GM12873 (cell line): ENCODE measurements around the gene NUDT22.

Experiments used
- TF ChIP-seq, protein P1 (sequence below): IDR thresholded peaks from 2 replicates; pipeline ENCODE4 v1.5.1; 2012; ENCODE audit warnings: low read depth, mild to moderate bottlenecking, moderate library complexity, low read length, control low read depth; ENCODE audit not compliant: insufficient read depth; ENCODE audit errors: missing control alignments

The NUDT22 gene

DNA sequence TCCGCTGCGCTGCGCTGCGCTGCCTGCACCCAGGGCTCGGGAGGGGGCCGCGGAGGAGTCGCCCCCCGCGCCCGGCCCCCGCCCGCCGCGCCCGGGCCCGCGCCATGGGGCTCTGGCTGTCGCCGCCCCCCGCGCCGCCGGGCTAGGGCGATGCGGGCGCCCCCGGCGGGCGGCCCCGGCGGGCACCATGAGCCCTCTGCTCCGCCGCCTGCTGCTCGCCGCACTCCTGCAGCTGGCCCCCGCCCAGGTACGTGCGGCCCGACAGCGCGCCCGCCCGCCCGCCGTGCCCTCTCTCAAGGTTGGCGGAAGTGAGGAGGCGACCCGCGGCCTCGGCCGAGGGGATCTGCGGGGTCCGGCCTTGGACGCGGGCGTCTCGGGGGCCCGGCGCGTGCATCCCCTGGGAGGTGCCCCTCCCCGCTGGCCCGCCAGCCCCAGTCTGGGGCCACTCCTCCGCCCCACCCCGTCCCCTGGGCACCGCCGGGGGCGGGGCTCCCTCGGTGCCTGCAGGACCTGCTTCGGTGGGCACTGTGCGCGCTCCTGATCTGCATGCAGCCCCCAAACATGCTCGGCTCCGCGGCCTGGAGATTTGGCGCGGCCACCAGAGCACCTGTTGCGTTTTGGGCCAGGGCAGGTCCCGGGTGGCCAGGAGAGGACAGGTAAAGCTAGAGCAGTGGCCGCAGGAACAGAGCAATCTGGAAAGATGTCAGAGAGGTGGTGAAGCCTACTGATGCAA is 8.7 kb downstream of the NUDT22 start:
- TF ChIP-seq, protein P1, sequence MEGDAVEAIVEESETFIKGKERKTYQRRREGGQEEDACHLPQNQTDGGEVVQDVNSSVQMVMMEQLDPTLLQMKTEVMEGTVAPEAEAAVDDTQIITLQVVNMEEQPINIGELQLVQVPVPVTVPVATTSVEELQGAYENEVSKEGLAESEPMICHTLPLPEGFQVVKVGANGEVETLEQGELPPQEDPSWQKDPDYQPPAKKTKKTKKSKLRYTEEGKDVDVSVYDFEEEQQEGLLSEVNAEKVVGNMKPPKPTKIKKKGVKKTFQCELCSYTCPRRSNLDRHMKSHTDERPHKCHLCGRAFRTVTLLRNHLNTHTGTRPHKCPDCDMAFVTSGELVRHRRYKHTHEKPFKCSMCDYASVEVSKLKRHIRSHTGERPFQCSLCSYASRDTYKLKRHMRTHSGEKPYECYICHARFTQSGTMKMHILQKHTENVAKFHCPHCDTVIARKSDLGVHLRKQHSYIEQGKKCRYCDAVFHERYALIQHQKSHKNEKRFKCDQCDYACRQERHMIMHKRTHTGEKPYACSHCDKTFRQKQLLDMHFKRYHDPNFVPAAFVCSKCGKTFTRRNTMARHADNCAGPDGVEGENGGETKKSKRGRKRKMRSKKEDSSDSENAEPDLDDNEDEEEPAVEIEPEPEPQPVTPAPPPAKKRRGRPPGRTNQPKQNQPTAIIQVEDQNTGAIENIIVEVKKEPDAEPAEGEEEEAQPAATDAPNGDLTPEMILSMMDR = no peak

DNA sequence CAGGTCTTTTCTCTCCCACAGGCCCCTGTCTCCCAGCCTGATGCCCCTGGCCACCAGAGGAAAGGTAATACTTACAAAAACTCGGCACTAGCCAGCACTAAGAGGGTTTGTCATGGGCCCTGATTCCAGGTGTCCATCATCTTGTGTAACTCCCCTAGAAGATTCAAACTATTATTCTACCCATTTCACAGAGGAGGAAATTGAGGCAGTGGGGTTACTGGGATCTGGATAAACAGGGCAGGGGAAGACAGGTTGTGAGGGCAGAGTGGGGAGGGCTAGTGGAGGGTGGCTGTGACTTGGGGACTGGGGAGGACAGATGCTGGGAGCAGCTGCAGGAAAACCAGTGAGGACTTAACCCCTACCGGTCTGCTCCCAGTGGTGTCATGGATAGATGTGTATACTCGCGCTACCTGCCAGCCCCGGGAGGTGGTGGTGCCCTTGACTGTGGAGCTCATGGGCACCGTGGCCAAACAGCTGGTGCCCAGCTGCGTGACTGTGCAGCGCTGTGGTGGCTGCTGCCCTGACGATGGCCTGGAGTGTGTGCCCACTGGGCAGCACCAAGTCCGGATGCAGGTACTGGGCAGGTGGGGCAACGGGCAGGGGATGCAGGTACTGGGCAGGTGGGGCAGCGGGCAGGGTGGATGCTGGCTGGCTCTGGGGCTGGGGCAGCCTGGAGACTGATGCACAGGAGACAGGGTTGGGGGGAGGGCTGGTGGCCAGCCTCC is 9.5 kb downstream of the NUDT22 start:
- TF ChIP-seq, protein P1 = no peak

DNA sequence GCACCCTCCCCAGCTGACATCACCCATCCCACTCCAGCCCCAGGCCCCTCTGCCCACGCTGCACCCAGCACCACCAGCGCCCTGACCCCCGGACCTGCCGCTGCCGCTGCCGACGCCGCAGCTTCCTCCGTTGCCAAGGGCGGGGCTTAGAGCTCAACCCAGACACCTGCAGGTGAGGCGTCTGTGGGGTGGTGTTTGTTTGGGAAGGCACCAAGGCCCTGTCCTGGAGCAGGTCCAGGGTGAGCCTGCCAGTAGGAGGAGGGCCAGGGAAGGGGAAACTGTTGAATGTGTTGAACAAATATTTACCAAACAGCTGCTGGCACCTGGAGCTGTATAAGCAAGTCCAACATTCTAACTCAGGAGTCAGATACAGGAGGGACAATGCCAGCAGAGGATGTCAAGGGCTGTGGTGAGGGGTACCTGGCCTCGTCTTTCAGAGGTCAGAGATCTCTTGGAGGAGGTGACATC is 11.4 kb downstream of the NUDT22 start:
- TF ChIP-seq, protein P1 = no peak

DNA sequence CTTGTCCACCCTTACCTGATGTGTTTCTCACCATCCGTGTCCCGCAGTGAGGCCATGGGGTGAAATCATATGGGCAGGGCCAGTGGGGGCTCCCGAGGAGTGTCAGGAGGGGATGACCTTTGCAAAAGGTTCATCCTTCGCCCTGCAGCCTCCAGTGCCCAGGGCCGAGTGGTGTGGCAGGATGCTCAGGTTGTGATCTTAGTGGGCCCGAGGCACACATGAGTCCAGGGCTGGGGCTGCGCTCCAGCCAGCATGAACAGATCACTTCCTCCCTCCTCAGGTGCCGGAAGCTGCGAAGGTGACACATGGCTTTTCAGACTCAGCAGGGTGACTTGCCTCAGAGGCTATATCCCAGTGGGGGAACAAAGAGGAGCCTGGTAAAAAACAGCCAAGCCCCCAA is 12.0 kb downstream of the NUDT22 start:
- TF ChIP-seq, protein P1 = no peak

DNA sequence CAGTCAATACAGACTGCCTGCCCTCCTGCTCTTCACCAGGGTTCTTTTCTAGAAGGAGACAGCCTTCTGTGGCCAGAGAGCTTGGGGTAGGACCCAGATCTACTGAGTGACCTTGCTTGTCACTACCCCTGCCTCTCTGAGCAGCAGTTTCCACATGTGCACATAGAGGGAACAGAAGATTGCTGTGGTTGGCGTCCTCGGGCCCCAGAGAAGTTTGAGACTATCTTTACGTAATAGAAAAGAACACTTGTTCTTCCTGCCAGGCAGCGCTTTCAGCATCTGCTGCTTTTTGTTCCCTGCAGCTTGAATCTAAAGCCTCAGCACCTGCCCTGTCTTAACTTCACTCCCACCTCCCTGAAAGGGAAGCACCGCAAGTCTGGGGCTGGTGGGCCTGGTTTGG is 12.9 kb downstream of the NUDT22 start:
- TF ChIP-seq, protein P1 = no peak

DNA sequence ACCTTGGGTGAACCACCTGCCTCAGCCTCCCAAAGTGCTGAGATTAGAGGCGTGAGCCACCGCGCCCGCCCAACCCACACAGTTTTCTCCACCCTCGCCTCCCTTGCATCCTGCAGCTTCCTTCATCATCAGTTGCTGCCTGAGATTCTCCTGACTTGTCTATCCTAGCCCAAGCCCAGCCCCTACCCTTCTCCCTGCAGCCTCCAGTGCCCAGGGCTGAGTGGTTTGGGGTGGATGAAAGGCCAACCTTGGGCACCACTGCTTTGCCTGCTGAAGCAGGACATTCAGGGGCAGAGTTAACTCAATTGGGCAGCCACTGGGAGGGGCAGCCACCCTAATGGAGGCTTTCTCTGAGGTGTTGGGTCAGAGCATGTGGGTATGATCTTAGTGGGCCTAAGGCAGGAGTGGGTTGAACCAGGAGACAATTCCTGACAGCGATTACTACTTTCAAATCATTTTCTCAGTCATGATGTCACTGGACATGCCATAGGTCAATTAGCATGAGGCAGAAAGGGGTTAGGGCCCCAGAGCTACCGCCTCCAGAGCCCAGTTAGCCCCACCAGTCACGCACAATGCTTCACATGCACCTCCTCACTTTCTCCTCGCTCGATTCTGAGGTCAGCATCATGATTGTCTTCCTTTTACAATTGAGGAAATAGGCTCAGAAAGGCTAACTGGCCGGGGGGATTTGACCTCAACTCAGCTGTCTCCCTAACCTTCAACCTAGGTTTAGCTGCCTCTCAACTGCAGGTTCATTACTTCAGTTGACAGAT is 13.8 kb downstream of the NUDT22 start:
- TF ChIP-seq, protein P1 = no peak
